CD4-positive, alpha-beta T cell treated with Interleukin-12 subunit alpha and Interleukin-12 subunit beta, for 1 hour (primary cell): Measurements from ENCODE around the gene B9D1.

Experiments used
- DNase-seq: peaks from one replicate; pipeline ENCODE4 v3.0.0-alpha.2; 2020

Gene B9D1

GRCh38 chr17:19335951-19336631, 26.4 kb downstream of the B9D1 start:
- no peak for DNase-seq

GRCh38 chr17:19334331-19334730, 28.2 kb downstream of the B9D1 start:
- DNase-seq = no peak

GRCh38 chr17:19333736-19334290, 28.7 kb downstream of the B9D1 start:
- no peak for DNase-seq

GRCh38 chr17:19333132-19333440, 29.4 kb downstream of the B9D1 start:
- no peak for DNase-seq

- DNase-seq = no peak
Measured at GRCh38 chr17:19332371-19333131, 30.0 kb downstream of the B9D1 start.

GRCh38 chr17:19331543-19332245, 30.8 kb downstream of the B9D1 start:
- DNase-seq = no peak

GRCh38 chr17:19331134-19331533, 31.4 kb downstream of the B9D1 start:
- no peak for DNase-seq

GRCh38 chr17:19330271-19330670, 32.3 kb downstream of the B9D1 start:
- DNase-seq = no peak

- no peak for DNase-seq
Measured at GRCh38 chr17:19329839-19330238, 32.7 kb downstream of the B9D1 start.

GRCh38 chr17:19329136-19329535, 33.4 kb downstream of the B9D1 start:
- DNase-seq = no peak

- DNase-seq = no peak
Measured at GRCh38 chr17:19328441-19329061, 34.0 kb downstream of the B9D1 start.

GRCh38 chr17:19327031-19327783, 35.3 kb downstream of the B9D1 start:
- no peak for DNase-seq

GRCh38 chr17:19325542-19325941, 37.0 kb downstream of the B9D1 start:
- DNase-seq = no peak

- no peak for DNase-seq
Measured at GRCh38 chr17:19322861-19323260, 39.7 kb downstream of the B9D1 start.

GRCh38 chr17:19322129-19322505, 40.4 kb downstream of the B9D1 start:
- DNase-seq = no peak

GRCh38 chr17:19321481-19322128, 40.9 kb downstream of the B9D1 start:
- no peak for DNase-seq

- DNase-seq = no peak
Measured at GRCh38 chr17:19320876-19321275, 41.6 kb downstream of the B9D1 start.

- no peak for DNase-seq
Measured at GRCh38 chr17:19319771-19320505, 42.6 kb downstream of the B9D1 start.

GRCh38 chr17:19318611-19319010, 43.9 kb downstream of the B9D1 start:
- DNase-seq = no peak

GRCh38 chr17:19317359-19318095, 45.0 kb downstream of the B9D1 start:
- no peak for DNase-seq
